ENCODE data around the gene LRRC25. TPM values are rescaled to one million over a fixed set of nuclear protein-coding genes. Genes with fewer than 3 reads are reported as not detected.
A peak's percentile ranks its signal among the peaks of the same experiment; 100 is the strongest.

The LRRC25 gene
- total RNA-seq, 2 donors from 2014 or later, result 1.6 to 5.5 TPM

DNA sequence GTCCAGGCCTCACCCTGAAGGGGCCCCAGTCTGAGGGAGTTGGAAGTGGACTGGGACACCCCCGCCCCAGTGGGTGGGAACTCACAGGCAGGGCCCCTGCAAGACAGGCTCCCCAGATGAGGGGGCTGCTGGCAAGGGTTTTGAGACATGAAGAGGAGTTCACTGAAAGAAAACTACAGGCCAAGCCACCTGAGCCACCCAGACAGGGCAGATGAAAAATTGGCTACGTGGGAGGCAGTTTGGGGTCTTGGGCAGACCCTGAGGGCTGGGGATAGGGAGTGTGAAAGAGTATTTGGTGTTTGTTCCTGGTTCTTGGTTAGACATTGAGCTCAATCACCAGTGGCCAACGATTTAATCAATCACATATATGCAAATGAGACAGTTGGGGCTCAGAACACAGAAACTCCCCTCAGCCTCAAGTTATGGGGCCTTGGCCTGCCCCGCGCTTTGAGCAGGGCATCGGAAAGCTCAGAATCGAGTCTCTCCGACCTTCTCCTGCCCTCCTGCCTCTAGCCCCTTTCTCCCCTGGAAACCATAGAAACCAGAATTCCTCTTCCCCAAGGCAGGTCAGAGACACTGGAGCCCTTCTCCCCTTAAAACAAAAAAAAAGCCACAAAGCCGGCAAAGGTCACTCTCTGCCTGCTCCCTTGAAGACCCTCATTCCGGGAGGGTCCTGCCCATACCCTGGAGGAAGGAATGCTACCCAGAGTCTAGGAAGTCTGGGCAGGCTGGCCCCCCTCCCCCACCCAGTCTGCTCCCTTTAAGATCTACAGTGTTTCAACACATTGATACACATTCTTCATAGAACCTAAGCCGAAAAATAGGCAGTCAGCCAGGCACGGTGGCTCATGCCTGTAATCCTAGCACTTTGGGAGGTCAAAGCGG lies 41.8 kb upstream of the LRRC25 start:
- H3K9me3 ChIP-seq, result no peaks in the 10 kb centered on the region
- TF ChIP-seq POLR2AphosphoS5 (IDR thresholded peaks at IDR 0.05), result no peak
- TF ChIP-seq POLR2A (IDR thresholded peaks at IDR 0.05), result no peak
- TF ChIP-seq, protein P1, sequence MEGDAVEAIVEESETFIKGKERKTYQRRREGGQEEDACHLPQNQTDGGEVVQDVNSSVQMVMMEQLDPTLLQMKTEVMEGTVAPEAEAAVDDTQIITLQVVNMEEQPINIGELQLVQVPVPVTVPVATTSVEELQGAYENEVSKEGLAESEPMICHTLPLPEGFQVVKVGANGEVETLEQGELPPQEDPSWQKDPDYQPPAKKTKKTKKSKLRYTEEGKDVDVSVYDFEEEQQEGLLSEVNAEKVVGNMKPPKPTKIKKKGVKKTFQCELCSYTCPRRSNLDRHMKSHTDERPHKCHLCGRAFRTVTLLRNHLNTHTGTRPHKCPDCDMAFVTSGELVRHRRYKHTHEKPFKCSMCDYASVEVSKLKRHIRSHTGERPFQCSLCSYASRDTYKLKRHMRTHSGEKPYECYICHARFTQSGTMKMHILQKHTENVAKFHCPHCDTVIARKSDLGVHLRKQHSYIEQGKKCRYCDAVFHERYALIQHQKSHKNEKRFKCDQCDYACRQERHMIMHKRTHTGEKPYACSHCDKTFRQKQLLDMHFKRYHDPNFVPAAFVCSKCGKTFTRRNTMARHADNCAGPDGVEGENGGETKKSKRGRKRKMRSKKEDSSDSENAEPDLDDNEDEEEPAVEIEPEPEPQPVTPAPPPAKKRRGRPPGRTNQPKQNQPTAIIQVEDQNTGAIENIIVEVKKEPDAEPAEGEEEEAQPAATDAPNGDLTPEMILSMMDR (IDR thresholded peaks at IDR 0.05), result no peak
- H3K27me3 ChIP-seq (replicated peaks; ENCODE audit: insufficient read depth), result no peaks in the 10 kb centered on the region
- peaks cover 2% of the 10 kb centered on the region for H3K4me1 ChIP-seq (replicated peaks)
- peak overlapping the region; percentile 71 to 78 for H3K27ac ChIP-seq
- DNase-seq (ENCODE audit: low spot score), result no peak
- no peaks in the 10 kb centered on the region for H3K36me3 ChIP-seq
- intact Hi-C loops (cut with DNase I), result no loop called here
- 62% methylated on average over 13 of the region's 13 CpGs for WGBS
- H3K4me3 ChIP-seq, result no peak overlapping the region

DNA sequence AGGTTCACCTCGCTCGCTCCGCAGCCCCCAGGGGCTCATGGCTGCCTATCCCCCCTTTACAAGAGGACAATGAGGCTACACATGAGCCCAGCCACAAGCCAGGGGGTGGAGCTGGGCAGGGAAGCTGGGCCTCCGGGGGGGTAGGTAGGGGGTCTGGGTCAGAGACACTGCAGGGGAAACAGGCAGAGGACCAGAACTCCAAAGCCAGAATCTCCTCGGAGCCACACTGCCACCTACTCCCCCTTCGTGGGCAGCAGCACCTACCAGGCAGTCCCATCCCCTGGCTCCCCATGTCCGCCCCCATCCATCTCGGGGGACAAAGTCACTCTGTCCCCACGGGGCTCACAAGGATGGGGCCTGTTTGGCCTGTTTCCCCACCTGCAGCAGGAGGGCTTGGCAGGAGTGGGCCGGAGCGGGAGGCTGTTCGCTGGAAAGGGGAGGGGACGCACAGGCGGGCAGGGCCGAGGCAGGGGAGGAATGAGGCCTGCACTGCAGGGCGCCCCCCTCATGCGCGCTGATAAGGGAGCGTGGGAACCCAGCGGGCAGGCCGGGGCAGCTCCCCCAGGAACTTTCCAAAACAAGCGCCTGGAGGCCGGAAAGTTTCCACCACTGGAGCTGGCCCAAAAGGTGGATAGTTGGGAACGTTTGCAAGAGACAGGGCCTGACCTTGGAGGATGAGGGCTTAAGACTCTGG lies 41.1 kb upstream of the LRRC25 start:
- peaks cover 2% of the 10 kb centered on the region for H3K4me1 ChIP-seq (replicated peaks)
- TF ChIP-seq POLR2A (IDR thresholded peaks at IDR 0.05) (no peak), POLR2AphosphoS5 (IDR thresholded peaks at IDR 0.05) (peak; percentile 45)
- TF ChIP-seq, protein P1 (IDR thresholded peaks at IDR 0.05), result peak in 1 of 4 experiments; percentile 5
- H3K36me3 ChIP-seq, result no peaks in the 10 kb centered on the region
- peak overlapping the region; percentile 71 to 78 for H3K27ac ChIP-seq
- H3K4me3 ChIP-seq, result peak overlapping the region; percentile 36 to 43
- no peaks in the 10 kb centered on the region for H3K27me3 ChIP-seq (replicated peaks; ENCODE audit: insufficient read depth)
- peak; percentile 64 for DNase-seq (ENCODE audit: low spot score)
- WGBS, result 11% methylated on average over 22 of the region's 24 CpGs
- intact Hi-C loops (cut with DNase I), result no loop called here
- H3K9me3 ChIP-seq, result no peaks in the 10 kb centered on the region

DNA sequence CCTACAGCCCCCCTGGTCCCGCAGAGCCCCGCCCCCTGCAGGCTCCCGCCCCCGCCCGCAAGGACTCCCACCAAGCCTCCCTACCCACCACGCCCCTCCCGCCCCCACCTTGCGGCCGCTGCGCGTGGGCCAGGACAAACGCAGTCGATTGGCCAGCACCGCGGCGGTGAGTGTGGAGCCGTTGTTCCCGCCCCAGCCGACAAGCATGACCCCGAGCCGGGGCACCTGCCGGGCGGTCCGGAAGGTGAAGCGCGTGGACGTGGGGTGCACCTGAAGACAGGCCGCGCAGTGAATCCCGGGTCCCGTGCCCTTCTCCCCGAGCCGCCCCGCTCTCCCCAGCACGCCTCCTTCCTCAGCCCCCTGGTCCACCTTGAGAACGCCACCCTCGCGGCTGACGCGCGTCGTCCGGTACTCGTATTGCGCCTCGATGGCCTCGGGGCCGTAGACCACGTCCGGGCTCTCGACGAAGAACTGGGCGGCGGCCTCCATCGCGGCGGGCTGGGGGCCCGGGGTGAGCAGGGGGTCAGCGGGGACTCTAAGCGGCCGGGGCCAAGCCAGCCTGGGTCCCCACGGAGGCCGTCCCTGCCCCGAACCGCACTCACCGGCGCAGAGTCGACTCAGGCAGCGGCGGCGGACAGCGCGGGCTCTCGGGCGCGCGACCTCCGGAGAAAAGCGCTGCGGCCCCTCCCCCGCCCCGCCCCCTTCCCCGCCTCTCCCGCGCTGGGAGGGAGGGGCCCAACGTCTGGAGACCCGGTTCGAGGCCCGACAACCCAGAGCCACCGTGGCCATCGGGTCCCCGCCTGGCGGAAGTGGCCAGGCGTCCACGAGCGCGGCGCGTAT lies 40.3 kb upstream of the LRRC25 start, which contains the start of gene ISYNA1:
Gene ISYNA1 (minus strand): TSS at position 643 of the 840 bp plus-strand sequence. CDS start 154 bp downstream, at position 489.
- no peaks in the 10 kb centered on the region for H3K36me3 ChIP-seq
- 2% methylated on average over 36 of the region's 99 CpGs for WGBS
- no peaks in the 10 kb centered on the region for H3K27me3 ChIP-seq (replicated peaks; ENCODE audit: insufficient read depth)
- peak; percentile 60 for DNase-seq (ENCODE audit: low spot score)
- H3K9me3 ChIP-seq, result no peaks in the 10 kb centered on the region
- peak within 1 kb of the TSS; percentile 36 to 43 for H3K4me3 ChIP-seq
- H3K27ac ChIP-seq, result peak within 1 kb of the TSS; percentile 71 to 78
- no peak for TF ChIP-seq POLR2A (IDR thresholded peaks at IDR 0.05)
- no peak for TF ChIP-seq POLR2AphosphoS5 (IDR thresholded peaks at IDR 0.05)
- TF ChIP-seq, protein P1 (IDR thresholded peaks at IDR 0.05), result no peak
- peaks cover 2% of the 10 kb centered on the region for H3K4me1 ChIP-seq (replicated peaks)
- intact Hi-C loops (cut with DNase I), result no loop called here

GRCh38 chr19:18436671-18437490 lies 39.5 kb upstream of the LRRC25 start:
- peak; percentile 71 for DNase-seq (ENCODE audit: low spot score)
- peaks cover 2% of the 10 kb centered on the region for H3K4me1 ChIP-seq (replicated peaks)
- H3K9me3 ChIP-seq, result no peaks in the 10 kb centered on the region
- H3K36me3 ChIP-seq, result no peaks in the 10 kb centered on the region
- 29% methylated on average over 46 of the region's 67 CpGs for WGBS
- intact Hi-C loops (cut with DNase I), result no loop called here
- H3K27me3 ChIP-seq (replicated peaks; ENCODE audit: insufficient read depth), result no peaks in the 10 kb centered on the region
- peak overlapping the region; percentile 36 to 43 for H3K4me3 ChIP-seq
- H3K27ac ChIP-seq, result peak overlapping the region; percentile 71 to 78
- no peak for TF ChIP-seq POLR2AphosphoS5 (IDR thresholded peaks at IDR 0.05)

All from prostate gland (tissue), 2 donors.